Stimulated activated naive CD8-positive, alpha-beta T cell treated with anti-CD3 and anti-CD28 coated beads, Interleukin-15, amount 100 ng/mL, for 72 hours (primary cell): ENCODE measurements around the gene LDLRAD3.
"Not testable (repeated sequence)": the region's sequence is repeated elsewhere in the genome, so short reads cannot be mapped to it uniquely, and the experiment has no call there.

Experiments used
- ATAC-seq: fragments of 150-1000 bp; cut with Tn5 transposase; 2 replicates; pipeline ENCODE4 v1.10.0; 2021; ENCODE audit warnings: mild to moderate bottlenecking, moderate library complexity
- DNase-seq, 2 donors: peaks; one replicate each; pipeline ENCODE4 v3.0.0; 2021 to 2022
- H3K27ac Mint-ChIP-seq, 2 donors: one replicate each; pipeline ENCODE4 v1.8.0; 2022; ENCODE audit warnings: mild to moderate bottlenecking in 2 of 2, mixed read lengths in 2 of 2, moderate library complexity in 2 of 2
- H3K27me3 Mint-ChIP-seq: one replicate; pipeline ENCODE4 v1.8.0; 2022; ENCODE audit warnings: mixed read lengths
- H3K4me1 Mint-ChIP-seq: one replicate; pipeline ENCODE4 v1.8.0; 2022; ENCODE audit warnings: mild to moderate bottlenecking, mixed read lengths
- H3K4me3 Mint-ChIP-seq, 2 donors: one replicate each; pipeline ENCODE4 v1.8.0; 2022; ENCODE audit warnings: mild to moderate bottlenecking in 2 of 2, mixed read lengths in 2 of 2, moderate library complexity in 1 of 2
- H3K9me3 Mint-ChIP-seq, 2 donors: one replicate each; pipeline ENCODE4 v1.8.0; 2022; ENCODE audit warnings: mixed read lengths in 2 of 2

Gene LDLRAD3

GRCh38 chr11:36187622-36188021 lies 243.8 kb downstream of the LDLRAD3 start:
- DNase-seq (no peak), ATAC-seq (no peak)
- H3K27ac Mint-ChIP-seq: no peak overlapping the region
- peaks cover 10% of the 10 kb centered on the region for H3K27me3 Mint-ChIP-seq
- H3K9me3 Mint-ChIP-seq: peaks cover 0 to 8% of the 10 kb centered on the region in 2 donors
- no peaks in the 10 kb centered on the region for H3K4me1 Mint-ChIP-seq
- H3K4me3 Mint-ChIP-seq: no peak overlapping the region

GRCh38 chr11:36189735-36190134 lies 245.9 kb downstream of the LDLRAD3 start:
- H3K9me3 Mint-ChIP-seq, H3K4me1 Mint-ChIP-seq, DNase-seq, H3K4me3 Mint-ChIP-seq, H3K27ac Mint-ChIP-seq, ATAC-seq: not testable (repeated sequence)
- H3K27me3 Mint-ChIP-seq: peaks cover 17% of the 10 kb centered on the region

GRCh38 chr11:36191941-36192340 lies 248.1 kb downstream of the LDLRAD3 start:
- Mint-ChIP-seq H3K27ac (no peak overlapping the region), H3K27me3 (peaks cover 7% of the 10 kb centered on the region), H3K4me1 (no peaks in the 10 kb centered on the region), H3K9me3 (peaks cover 0 to 8% of the 10 kb centered on the region in 2 donors), H3K4me3 (no peak overlapping the region)
- no peak for ATAC-seq
- no peak for DNase-seq

GRCh38 chr11:36192425-36193289 lies 248.8 kb downstream of the LDLRAD3 start:
- peaks cover 0 to 8% of the 10 kb centered on the region in 2 donors for H3K9me3 Mint-ChIP-seq
- no peaks in the 10 kb centered on the region for H3K4me1 Mint-ChIP-seq
- DNase-seq (no peak), ATAC-seq (no peak)
- no peak overlapping the region for H3K4me3 Mint-ChIP-seq
- H3K27ac Mint-ChIP-seq: no peak overlapping the region
- H3K27me3 Mint-ChIP-seq: peaks cover 7% of the 10 kb centered on the region

- ATAC-seq: no peak
Observed at GRCh38 chr11:36193290-36193619, 249.4 kb downstream of the LDLRAD3 start.

GRCh38 chr11:36193721-36194120 lies 249.9 kb downstream of the LDLRAD3 start:
- peaks cover 0 to 8% of the 10 kb centered on the region in 2 donors for H3K9me3 Mint-ChIP-seq
- H3K4me1 Mint-ChIP-seq: no peaks in the 10 kb centered on the region
- H3K4me3 Mint-ChIP-seq: no peak overlapping the region
- ATAC-seq (no peak), DNase-seq (no peak)
- H3K27ac Mint-ChIP-seq: no peak overlapping the region
- peaks cover 15% of the 10 kb centered on the region for H3K27me3 Mint-ChIP-seq

More at GRCh38 chr11:36193290-36193619, 249.4 kb downstream of the LDLRAD3 start:
- peaks cover 0 to 8% of the 10 kb centered on the region in 2 donors for H3K9me3 Mint-ChIP-seq
- no peak overlapping the region for H3K27ac Mint-ChIP-seq
- H3K27me3 Mint-ChIP-seq: peaks cover 10% of the 10 kb centered on the region
- no peak overlapping the region for H3K4me3 Mint-ChIP-seq
- no peaks in the 10 kb centered on the region for H3K4me1 Mint-ChIP-seq
- no peak for DNase-seq

GRCh38 chr11:36195496-36196354 lies 251.9 kb downstream of the LDLRAD3 start:
- H3K27me3 Mint-ChIP-seq: peaks cover 15% of the 10 kb centered on the region
- ATAC-seq (no peak), DNase-seq (no peak)
- H3K4me3 Mint-ChIP-seq: no peak overlapping the region
- no peaks in the 10 kb centered on the region for H3K4me1 Mint-ChIP-seq
- H3K27ac Mint-ChIP-seq: no peak overlapping the region
- H3K9me3 Mint-ChIP-seq: no peaks in the 10 kb centered on the region

- no peak overlapping the region for H3K27ac Mint-ChIP-seq
- DNase-seq (no peak), ATAC-seq (no peak)
- no peaks in the 10 kb centered on the region for H3K4me1 Mint-ChIP-seq
- no peak overlapping the region for H3K4me3 Mint-ChIP-seq
- H3K9me3 Mint-ChIP-seq: no peaks in the 10 kb centered on the region
- peaks cover 15% of the 10 kb centered on the region for H3K27me3 Mint-ChIP-seq
Observed at GRCh38 chr11:36196411-36196998, 252.6 kb downstream of the LDLRAD3 start.

GRCh38 chr11:36201411-36201810 lies 257.5 kb downstream of the LDLRAD3 start:
- ATAC-seq (no peak), DNase-seq (no peak)

GRCh38 chr11:36205536-36205935 lies 261.7 kb downstream of the LDLRAD3 start:
- H3K4me3 Mint-ChIP-seq: no peak overlapping the region
- H3K27me3 Mint-ChIP-seq: no peaks in the 10 kb centered on the region
- H3K4me1 Mint-ChIP-seq: no peaks in the 10 kb centered on the region
- no peaks in the 10 kb centered on the region for H3K9me3 Mint-ChIP-seq
- H3K27ac Mint-ChIP-seq: no peak overlapping the region
- DNase-seq: no peak
- ATAC-seq: no peak

More at GRCh38 chr11:36201411-36201810, 257.5 kb downstream of the LDLRAD3 start:
- Mint-ChIP-seq H3K9me3 (no peaks in the 10 kb centered on the region), H3K4me3 (no peak overlapping the region), H3K27ac (no peak overlapping the region), H3K4me1 (no peaks in the 10 kb centered on the region), H3K27me3 (peaks cover 7% of the 10 kb centered on the region)

- no peak overlapping the region for H3K27ac Mint-ChIP-seq
- H3K4me1 Mint-ChIP-seq: no peaks in the 10 kb centered on the region
- no peaks in the 10 kb centered on the region for H3K9me3 Mint-ChIP-seq
- peaks cover 12% of the 10 kb centered on the region for H3K27me3 Mint-ChIP-seq
- DNase-seq (no peak), ATAC-seq (no peak)
- no peak overlapping the region for H3K4me3 Mint-ChIP-seq
Observed at GRCh38 chr11:36210529-36210928, 266.7 kb downstream of the LDLRAD3 start.

GRCh38 chr11:36211761-36212430 lies 268.0 kb downstream of the LDLRAD3 start:
- Mint-ChIP-seq H3K9me3 (no peaks in the 10 kb centered on the region), H3K27me3 (peaks cover 16% of the 10 kb centered on the region), H3K4me3 (no peak overlapping the region), H3K27ac (no peak overlapping the region), H3K4me1 (no peaks in the 10 kb centered on the region)
- DNase-seq (no peak), ATAC-seq (no peak)

GRCh38 chr11:36212564-36213392 lies 268.9 kb downstream of the LDLRAD3 start:
- Mint-ChIP-seq H3K4me1 (no peaks in the 10 kb centered on the region), H3K27me3 (peaks cover 19% of the 10 kb centered on the region), H3K9me3 (peaks cover 0 to 3% of the 10 kb centered on the region in 2 donors), H3K4me3 (no peak overlapping the region), H3K27ac (no peak overlapping the region)
- DNase-seq: no peak
- ATAC-seq: no peak

GRCh38 chr11:36213393-36213840 lies 269.6 kb downstream of the LDLRAD3 start:
- ATAC-seq (no peak), DNase-seq (no peak)
- H3K4me1 Mint-ChIP-seq: no peaks in the 10 kb centered on the region
- H3K27ac Mint-ChIP-seq: no peak overlapping the region
- H3K4me3 Mint-ChIP-seq: no peak overlapping the region
- H3K27me3 Mint-ChIP-seq: peaks cover 19% of the 10 kb centered on the region
- H3K9me3 Mint-ChIP-seq: peaks cover 0 to 8% of the 10 kb centered on the region in 2 donors
